Measurements from ENCODE around the gene NTM. TPM values are rescaled to one million over a fixed set of nuclear protein-coding genes. Genes with fewer than 3 reads are reported as not detected.

The NTM gene
- total RNA-seq, 1 experiment from 2014 or later, result 9.9 TPM

GRCh38 chr11:131447898-131448297 lies 77.5 kb downstream of the NTM start:
- DNase-seq, result no peak
- H3K27me3 ChIP-seq (ENCODE audit: insufficient read depth, low read length), result no peaks in the 10 kb centered on the region; the same call in 1 of the 2 replicates
- H3K9me3 Mint-ChIP-seq, result peaks cover 0 to 6% of the 10 kb centered on the region in 2 experiments; a peak in 1 of 5 replicates
- H3K23ac ChIP-seq (ENCODE audit: insufficient read length, low read depth, low read length), result no peak overlapping the region
- H3K9ac ChIP-seq (ENCODE audit: extremely low read depth, insufficient read length, low read length), result no peak overlapping the region
- no peak overlapping the region for H2BK5ac ChIP-seq (ENCODE audit: insufficient read length, low read length)
- TF ChIP-seq, protein P1, sequence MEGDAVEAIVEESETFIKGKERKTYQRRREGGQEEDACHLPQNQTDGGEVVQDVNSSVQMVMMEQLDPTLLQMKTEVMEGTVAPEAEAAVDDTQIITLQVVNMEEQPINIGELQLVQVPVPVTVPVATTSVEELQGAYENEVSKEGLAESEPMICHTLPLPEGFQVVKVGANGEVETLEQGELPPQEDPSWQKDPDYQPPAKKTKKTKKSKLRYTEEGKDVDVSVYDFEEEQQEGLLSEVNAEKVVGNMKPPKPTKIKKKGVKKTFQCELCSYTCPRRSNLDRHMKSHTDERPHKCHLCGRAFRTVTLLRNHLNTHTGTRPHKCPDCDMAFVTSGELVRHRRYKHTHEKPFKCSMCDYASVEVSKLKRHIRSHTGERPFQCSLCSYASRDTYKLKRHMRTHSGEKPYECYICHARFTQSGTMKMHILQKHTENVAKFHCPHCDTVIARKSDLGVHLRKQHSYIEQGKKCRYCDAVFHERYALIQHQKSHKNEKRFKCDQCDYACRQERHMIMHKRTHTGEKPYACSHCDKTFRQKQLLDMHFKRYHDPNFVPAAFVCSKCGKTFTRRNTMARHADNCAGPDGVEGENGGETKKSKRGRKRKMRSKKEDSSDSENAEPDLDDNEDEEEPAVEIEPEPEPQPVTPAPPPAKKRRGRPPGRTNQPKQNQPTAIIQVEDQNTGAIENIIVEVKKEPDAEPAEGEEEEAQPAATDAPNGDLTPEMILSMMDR (conservative IDR thresholded peaks at IDR 0.05), result no peak
- H2AK5ac ChIP-seq (ENCODE audit: insufficient read length, low read length), result no peak overlapping the region
- no peak overlapping the region for H4K5ac ChIP-seq (ENCODE audit: insufficient read length, low read depth, low read length)
- peaks cover 0 to 5% (median 3%) of the 10 kb centered on the region in 3 experiments; a peak in 6 of 7 replicates for H3K36me3 Mint-ChIP-seq (ENCODE audit: insufficient read depth in 1 of 3, low read depth in 3 of 3)
- H3K56ac ChIP-seq (ENCODE audit: insufficient read length, low read depth, low read length), result no peak overlapping the region
- H3K79me2 ChIP-seq (ENCODE audit: insufficient read depth, low read length), result no peaks in the 10 kb centered on the region
- no peak overlapping the region for H3K4me2 ChIP-seq (ENCODE audit: insufficient read depth, insufficient read length, low read length)
- no peaks in the 10 kb centered on the region for H3K27me3 Mint-ChIP-seq (ENCODE audit: low read depth)
- no peak overlapping the region for H3K18ac ChIP-seq (ENCODE audit: insufficient read length, low read depth, low read length)
- no peak overlapping the region for H2AFZ ChIP-seq (ENCODE audit: low read length)
- no peak overlapping the region for H4K91ac ChIP-seq (ENCODE audit: insufficient read length, low read depth, low read length)
- H2BK120ac ChIP-seq (ENCODE audit: low read depth, low read length, poor library complexity, severe bottlenecking), result no peak overlapping the region
- H4K20me1 ChIP-seq (ENCODE audit: control insufficient read depth, insufficient read depth, insufficient read length), result no peaks in the 10 kb centered on the region
- no peak overlapping the region for H3T11ph ChIP-seq (ENCODE audit: low read length)
- H2BK12ac ChIP-seq (ENCODE audit: insufficient read length, low read depth, low read length), result no peak overlapping the region
- no peak overlapping the region for H3K27ac Mint-ChIP-seq
- peaks cover 16 to 24% of the 10 kb centered on the region in 2 experiments for H3K4me1 Mint-ChIP-seq
- no peak overlapping the region for H3K4ac ChIP-seq (ENCODE audit: low read depth, low read length)
- WGBS (ENCODE audit: extremely low coverage, insufficient read length, low lambda C conversion rate), result no CpG with 5 or more reads among the region's 11 CpGs
- H3K79me1 ChIP-seq (ENCODE audit: insufficient read depth, low read depth, low read length, poor library complexity, severe bottlenecking), result no peaks in the 10 kb centered on the region
- H3K14ac ChIP-seq (ENCODE audit: insufficient read depth, low read length), result no peak overlapping the region
- H2BK20ac ChIP-seq (ENCODE audit: low read depth, low read length, poor library complexity, severe bottlenecking), result no peak overlapping the region
- H3K23me2 ChIP-seq (ENCODE audit: insufficient read length, low read depth, low read length, poor library complexity, severe bottlenecking), result no peaks in the 10 kb centered on the region
- H3K4me3 Mint-ChIP-seq, result no peak overlapping the region
- H3K4me1 ChIP-seq (ENCODE audit: insufficient read depth, low read length), result peaks cover 3% of the 10 kb centered on the region; the same call in 1 of the 2 replicates
- no peak overlapping the region for H2BK15ac ChIP-seq (ENCODE audit: low read depth, low read length)
- H3K9me3 ChIP-seq (ENCODE audit: control insufficient read depth, low read depth, low read length), result no peaks in the 10 kb centered on the region
- H3K27ac ChIP-seq (ENCODE audit: insufficient read length, low read depth, low read length), result no peak overlapping the region
- H4K8ac ChIP-seq (replicated peaks; ENCODE audit: insufficient read length, low read depth, low read length), result no peak overlapping the region
